ENCODE data around the gene CADM2.

DNA sequence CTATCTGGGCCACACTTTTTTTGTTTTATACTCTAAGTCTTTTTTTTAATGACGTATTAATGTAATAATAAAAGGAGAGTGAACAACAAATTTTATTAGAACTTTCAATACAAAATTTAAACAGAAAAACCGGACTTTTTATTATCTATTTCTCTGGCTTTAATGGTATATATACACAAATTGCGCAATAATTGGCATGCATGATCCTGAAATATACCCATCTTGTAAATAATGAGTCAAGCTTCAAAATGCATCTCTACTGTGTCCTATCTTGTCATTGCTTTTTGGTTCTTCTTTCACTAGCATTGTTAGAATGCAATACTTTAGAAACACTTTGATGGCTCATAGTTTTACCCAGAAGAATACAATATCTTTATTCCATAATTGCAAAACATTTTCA is 963.6 kb downstream of the CADM2 start:
- TF ChIP-seq, protein P1, sequence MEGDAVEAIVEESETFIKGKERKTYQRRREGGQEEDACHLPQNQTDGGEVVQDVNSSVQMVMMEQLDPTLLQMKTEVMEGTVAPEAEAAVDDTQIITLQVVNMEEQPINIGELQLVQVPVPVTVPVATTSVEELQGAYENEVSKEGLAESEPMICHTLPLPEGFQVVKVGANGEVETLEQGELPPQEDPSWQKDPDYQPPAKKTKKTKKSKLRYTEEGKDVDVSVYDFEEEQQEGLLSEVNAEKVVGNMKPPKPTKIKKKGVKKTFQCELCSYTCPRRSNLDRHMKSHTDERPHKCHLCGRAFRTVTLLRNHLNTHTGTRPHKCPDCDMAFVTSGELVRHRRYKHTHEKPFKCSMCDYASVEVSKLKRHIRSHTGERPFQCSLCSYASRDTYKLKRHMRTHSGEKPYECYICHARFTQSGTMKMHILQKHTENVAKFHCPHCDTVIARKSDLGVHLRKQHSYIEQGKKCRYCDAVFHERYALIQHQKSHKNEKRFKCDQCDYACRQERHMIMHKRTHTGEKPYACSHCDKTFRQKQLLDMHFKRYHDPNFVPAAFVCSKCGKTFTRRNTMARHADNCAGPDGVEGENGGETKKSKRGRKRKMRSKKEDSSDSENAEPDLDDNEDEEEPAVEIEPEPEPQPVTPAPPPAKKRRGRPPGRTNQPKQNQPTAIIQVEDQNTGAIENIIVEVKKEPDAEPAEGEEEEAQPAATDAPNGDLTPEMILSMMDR (IDR thresholded peaks at IDR 0.05), result no peak
- TF ChIP-seq POLR2A (IDR thresholded peaks at IDR 0.05) (no peak), EP300 (IDR thresholded peaks at IDR 0.05) (no peak)
